ENCODE results near the gene PARVG. TPM values are rescaled to one million over a fixed set of nuclear protein-coding genes. Genes with fewer than 3 reads are reported as not detected.

Gene PARVG
- total RNA-seq, 1 donor from 2014 or later = not detected

DNA sequence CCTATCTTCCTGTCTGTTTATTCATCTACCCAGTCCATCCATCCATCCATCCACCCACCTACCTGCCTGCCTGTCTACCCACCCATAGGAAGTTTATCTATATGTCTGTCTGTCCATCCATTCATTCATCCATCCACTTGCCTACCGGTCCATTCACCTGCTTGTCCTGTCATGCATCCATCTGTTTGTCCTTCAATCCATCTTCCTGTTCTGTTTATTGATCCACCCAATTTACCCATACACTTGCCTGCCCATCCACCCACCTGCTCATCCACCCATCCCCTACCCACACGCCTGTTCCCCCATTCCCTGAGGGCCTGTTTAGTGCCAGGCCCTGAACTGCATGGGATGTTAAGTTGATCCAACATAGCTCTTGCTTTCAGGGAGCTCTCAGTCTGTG lies 18.4 kb downstream of the PARVG start:
- no peaks in the 10 kb centered on the region for H3K36me3 ChIP-seq (ENCODE audit: control insufficient read depth, insufficient read depth, low read length)
- no peak overlapping the region for H3K4me3 ChIP-seq (ENCODE audit: low read depth, low read length)
- no peak for DNase-seq (ENCODE audit: low read depth)
- TF ChIP-seq, protein P1, sequence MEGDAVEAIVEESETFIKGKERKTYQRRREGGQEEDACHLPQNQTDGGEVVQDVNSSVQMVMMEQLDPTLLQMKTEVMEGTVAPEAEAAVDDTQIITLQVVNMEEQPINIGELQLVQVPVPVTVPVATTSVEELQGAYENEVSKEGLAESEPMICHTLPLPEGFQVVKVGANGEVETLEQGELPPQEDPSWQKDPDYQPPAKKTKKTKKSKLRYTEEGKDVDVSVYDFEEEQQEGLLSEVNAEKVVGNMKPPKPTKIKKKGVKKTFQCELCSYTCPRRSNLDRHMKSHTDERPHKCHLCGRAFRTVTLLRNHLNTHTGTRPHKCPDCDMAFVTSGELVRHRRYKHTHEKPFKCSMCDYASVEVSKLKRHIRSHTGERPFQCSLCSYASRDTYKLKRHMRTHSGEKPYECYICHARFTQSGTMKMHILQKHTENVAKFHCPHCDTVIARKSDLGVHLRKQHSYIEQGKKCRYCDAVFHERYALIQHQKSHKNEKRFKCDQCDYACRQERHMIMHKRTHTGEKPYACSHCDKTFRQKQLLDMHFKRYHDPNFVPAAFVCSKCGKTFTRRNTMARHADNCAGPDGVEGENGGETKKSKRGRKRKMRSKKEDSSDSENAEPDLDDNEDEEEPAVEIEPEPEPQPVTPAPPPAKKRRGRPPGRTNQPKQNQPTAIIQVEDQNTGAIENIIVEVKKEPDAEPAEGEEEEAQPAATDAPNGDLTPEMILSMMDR (IDR thresholded peaks at IDR 0.05; ENCODE audit: insufficient read depth, low read length, severe bottlenecking) = no peak
- no peak for FAIRE-seq
- H3K27me3 ChIP-seq (ENCODE audit: control insufficient read depth, insufficient read depth, low read length) = peaks cover 7% of the 10 kb centered on the region

DNA sequence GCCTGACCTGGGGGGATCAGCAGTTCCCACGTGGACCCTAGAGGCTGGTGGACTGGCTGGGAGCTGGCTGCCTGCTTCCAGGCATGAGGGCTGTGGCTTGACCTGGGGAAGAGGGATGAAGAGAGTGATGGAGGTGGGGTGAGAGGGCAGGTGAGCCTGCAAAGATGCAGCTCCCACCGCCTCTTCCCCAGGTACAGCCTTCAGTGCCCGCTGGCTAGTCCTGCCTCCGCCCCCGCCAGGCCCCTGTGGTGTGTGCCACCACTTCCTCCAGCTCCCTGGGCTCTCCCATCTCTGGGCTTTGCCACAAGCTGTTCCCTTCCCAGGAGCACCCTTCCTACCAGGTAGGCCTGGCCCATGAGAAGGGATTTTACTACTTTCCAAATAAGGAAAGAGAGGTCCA lies 19.1 kb downstream of the PARVG start:
- Histone ChIP-seq H3K27me3 (ENCODE audit: control insufficient read depth, insufficient read depth, low read length) (peaks cover 7% of the 10 kb centered on the region), H3K4me3 (ENCODE audit: low read depth, low read length) (no peak overlapping the region)
- FAIRE-seq = no peak

DNA sequence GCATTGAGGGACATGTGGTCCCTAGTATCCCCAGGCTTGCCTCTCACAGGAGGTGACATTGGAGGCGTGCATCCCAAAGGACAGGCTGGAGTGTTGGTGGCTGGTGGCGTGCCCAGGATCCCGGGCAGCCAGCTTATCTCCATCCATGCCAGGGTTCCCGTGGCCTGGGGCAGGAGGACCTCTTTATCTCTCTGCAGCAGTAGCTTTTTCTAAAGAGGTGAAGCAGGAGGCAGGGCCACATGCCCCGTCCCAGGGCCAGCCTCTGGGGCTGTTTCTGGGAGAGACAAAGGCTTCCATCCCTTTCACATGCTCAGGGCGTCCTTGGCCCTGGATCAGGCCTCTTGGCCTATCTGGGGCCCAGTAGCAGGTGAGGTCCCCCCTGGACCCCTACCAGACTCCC lies 19.7 kb downstream of the PARVG start:
- TF ChIP-seq, protein P1 (IDR thresholded peaks at IDR 0.05; ENCODE audit: insufficient read depth, low read length, severe bottlenecking) = no peak
- Histone ChIP-seq H3K4me3 (ENCODE audit: low read depth, low read length) (no peak overlapping the region), H3K27me3 (ENCODE audit: control insufficient read depth, insufficient read depth, low read length) (peaks cover 6% of the 10 kb centered on the region), H3K36me3 (ENCODE audit: control insufficient read depth, insufficient read depth, low read length) (no peaks in the 10 kb centered on the region)
- DNase-seq (ENCODE audit: low read depth) = no peak
- no peak for FAIRE-seq

More for the DNA sequence above, 19.1 kb downstream of the PARVG start:
- no peaks in the 10 kb centered on the region for H3K36me3 ChIP-seq (ENCODE audit: control insufficient read depth, insufficient read depth, low read length)
- TF ChIP-seq, protein P1 (IDR thresholded peaks at IDR 0.05; ENCODE audit: insufficient read depth, low read length, severe bottlenecking) = no peak
- no peak for DNase-seq (ENCODE audit: low read depth)

DNA sequence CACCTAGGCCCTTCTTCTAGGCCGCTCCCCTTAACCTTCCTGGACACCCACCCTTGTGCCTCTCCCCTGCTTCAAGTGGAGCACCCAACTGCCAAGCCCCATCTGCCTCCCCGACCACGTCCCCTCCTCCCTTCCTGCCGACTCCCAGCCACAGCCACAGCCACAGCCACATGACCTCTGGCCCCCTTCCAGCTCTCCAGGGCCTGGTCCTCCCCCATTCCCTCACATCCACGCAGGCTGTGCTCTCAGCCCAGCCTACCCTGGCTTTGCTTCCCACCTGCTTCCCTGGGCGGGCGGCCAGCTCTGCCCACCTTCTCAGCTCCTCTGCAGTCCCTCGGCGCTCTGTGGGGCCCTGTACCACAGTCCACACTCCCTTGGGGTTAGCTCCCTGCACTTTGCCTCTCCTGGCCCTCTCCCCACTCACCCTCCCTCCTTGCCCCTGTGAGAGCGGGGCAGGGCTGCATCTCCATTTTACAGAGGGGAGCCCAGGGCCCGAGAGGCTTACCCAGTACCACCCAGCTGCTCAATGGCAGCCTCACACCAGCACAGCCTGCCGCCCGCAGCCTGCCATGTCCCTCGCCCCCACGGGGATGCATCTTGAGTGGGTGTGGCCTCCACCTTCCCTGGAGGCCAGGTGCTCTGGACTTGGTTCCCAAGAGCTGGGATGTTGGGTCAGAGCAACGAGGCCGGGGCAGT lies 20.3 kb downstream of the PARVG start:
- H3K27me3 ChIP-seq (ENCODE audit: control insufficient read depth, insufficient read depth, low read length) = peaks cover 6% of the 10 kb centered on the region
- TF ChIP-seq, protein P1 (IDR thresholded peaks at IDR 0.05; ENCODE audit: insufficient read depth, low read length, severe bottlenecking) = no peak
- no peak for FAIRE-seq

DNA sequence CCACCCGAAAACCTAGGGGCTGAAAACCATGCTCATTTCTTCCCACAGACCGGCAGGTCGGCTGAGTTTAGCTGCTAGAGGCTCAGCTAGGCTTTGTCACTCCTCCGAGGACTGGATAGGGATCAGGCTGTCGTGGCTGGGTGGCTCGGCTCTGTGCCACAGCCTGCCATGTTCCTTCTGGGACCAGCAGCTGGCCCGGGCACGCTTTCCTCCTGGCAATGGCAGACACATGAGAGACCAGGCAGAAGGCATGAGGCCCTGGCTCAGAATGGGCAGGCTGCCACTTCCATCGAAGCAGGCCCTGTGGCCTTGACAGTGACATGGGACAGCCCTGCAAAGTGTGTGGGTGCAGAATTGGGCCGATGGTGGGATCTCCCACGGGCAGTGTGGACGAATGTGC lies 20.9 kb downstream of the PARVG start:
- FAIRE-seq = no peak
- DNase-seq (ENCODE audit: low read depth) = no peak
- H3K36me3 ChIP-seq (ENCODE audit: control insufficient read depth, insufficient read depth, low read length) = no peaks in the 10 kb centered on the region
- H3K27me3 ChIP-seq (ENCODE audit: control insufficient read depth, insufficient read depth, low read length) = peaks cover 3% of the 10 kb centered on the region
- no peak overlapping the region for H3K4me3 ChIP-seq (ENCODE audit: low read depth, low read length)
- TF ChIP-seq, protein P1 (IDR thresholded peaks at IDR 0.05; ENCODE audit: insufficient read depth, low read length, severe bottlenecking) = no peak

More for the DNA sequence above, 20.3 kb downstream of the PARVG start:
- no peaks in the 10 kb centered on the region for H3K36me3 ChIP-seq (ENCODE audit: control insufficient read depth, insufficient read depth, low read length)
- H3K4me3 ChIP-seq (ENCODE audit: low read depth, low read length) = no peak overlapping the region
- DNase-seq (ENCODE audit: low read depth) = no peak

All from bronchial epithelial cell (primary cell).